Measurements from ENCODE around the gene MIB1. TPM values are rescaled to one million over a fixed set of nuclear protein-coding genes. Genes with fewer than 3 reads are reported as not detected.

MIB1 gene
- total and polyA plus RNA-seq, 2 donors (not counting 1 experiment from before 2014, with no cell fraction given), result 1.8 to 25.5 TPM

GRCh38 chr18:21901423-21901945 is 160.9 kb downstream of the MIB1 start:
- Histone ChIP-seq H3K27me3 (replicated peaks in 1 of 4; ENCODE audit: control extremely low read depth in 1 of 4, control insufficient read depth in 3 of 4, insufficient read depth in 4 of 4, low read length in 3 of 4) (peaks cover 0 to 5% (median 0%) of the 10 kb centered on the region in 4 experiments), H3K4me1 (ENCODE audit: control insufficient read depth in 2 of 2, insufficient read depth in 2 of 2, low read length in 2 of 2) (no peaks in the 10 kb centered on the region), H3K9ac (ENCODE audit: low read length) (no peak overlapping the region), H2AFZ (ENCODE audit: insufficient read depth, low read depth, low read length, poor library complexity, severe bottlenecking) (no peak overlapping the region), H3K27ac (ENCODE audit: low read length in 2 of 2) (no peak overlapping the region), H3K79me2 (ENCODE audit: control insufficient read depth, insufficient read depth, low read length) (no peaks in the 10 kb centered on the region), H3K9me3 (ENCODE audit: control extremely low read depth in 1 of 3, control insufficient read depth in 2 of 3, insufficient read depth in 1 of 3, low read length in 2 of 3) (no peaks in the 10 kb centered on the region), H3K36me3 (replicated peaks in 1 of 2; ENCODE audit: control extremely low read depth in 1 of 2, control insufficient read depth in 1 of 2, extremely low read depth in 1 of 2, insufficient read depth in 2 of 2, low read length in 1 of 2) (no peaks in the 10 kb centered on the region), H3K4me2 (replicated peaks; ENCODE audit: low read depth, low read length, poor library complexity, severe bottlenecking) (no peak overlapping the region), H4K20me1 (ENCODE audit: control insufficient read depth, insufficient read depth, low read length, poor library complexity, severe bottlenecking) (no peaks in the 10 kb centered on the region), H3K4me3 (ENCODE audit: control extremely low read depth in 1 of 5, extremely low read depth in 1 of 5, insufficient read depth in 1 of 5, low read depth in 2 of 5, low read length in 4 of 5) (no peak overlapping the region)
- WGBS (ENCODE audit: insufficient coverage), result 84% methylated on average over 3 of the region's 3 CpGs
- ChIA-PET CTCF (no interaction called here), POLR2A (no interaction called here)
- intact Hi-C loops (cut with micrococcal nuclease), result no loop called here
- no peak for ATAC-seq (ENCODE audit: low read depth)
- no peaks in the 10 kb centered on the region for H3K4me1 Mint-ChIP-seq
- TF ChIP-seq CTCF (IDR thresholded peaks at IDR 0.05), result no peak
- no peak for TF ChIP-seq EZH2 (IDR thresholded peaks at IDR 0.05; ENCODE audit: borderline replicate concordance, insufficient read depth, low read depth, low read length, poor library complexity, severe bottlenecking)
- H3K27ac Mint-ChIP-seq, result no peak overlapping the region
- peaks cover 13% of the 10 kb centered on the region for H3K27me3 Mint-ChIP-seq
- H3K4me3 Mint-ChIP-seq, result no peak overlapping the region
- H3K9me3 Mint-ChIP-seq (ENCODE audit: insufficient read depth), result no peaks in the 10 kb centered on the region
- no peak for DNase-seq

- Mint-ChIP-seq H3K27me3 (peaks cover 11% of the 10 kb centered on the region), H3K4me3 (no peak overlapping the region), H3K4me1 (no peaks in the 10 kb centered on the region), H3K9me3 (ENCODE audit: insufficient read depth) (no peaks in the 10 kb centered on the region), H3K27ac (no peak overlapping the region)
- H3K36me3 ChIP-seq (replicated peaks in 1 of 2; ENCODE audit: control extremely low read depth in 1 of 2, control insufficient read depth in 1 of 2, extremely low read depth in 1 of 2, insufficient read depth in 2 of 2, low read length in 1 of 2), result no peaks in the 10 kb centered on the region
- no peak for DNase-seq
- TF ChIP-seq EZH2 (IDR thresholded peaks at IDR 0.05; ENCODE audit: borderline replicate concordance, insufficient read depth, low read depth, low read length, poor library complexity, severe bottlenecking) (no peak), CTCF (IDR thresholded peaks at IDR 0.05) (no peak)
- no peaks in the 10 kb centered on the region for H3K27me3 ChIP-seq (replicated peaks in 1 of 4; ENCODE audit: control extremely low read depth in 1 of 4, control insufficient read depth in 3 of 4, insufficient read depth in 4 of 4, low read length in 3 of 4)
- no peaks in the 10 kb centered on the region for H3K9me3 ChIP-seq (ENCODE audit: control extremely low read depth in 1 of 3, control insufficient read depth in 2 of 3, insufficient read depth in 1 of 3, low read length in 2 of 3)
- H3K9ac ChIP-seq (ENCODE audit: low read length), result no peak overlapping the region
- H3K4me1 ChIP-seq (ENCODE audit: control insufficient read depth in 2 of 2, insufficient read depth in 2 of 2, low read length in 2 of 2), result no peaks in the 10 kb centered on the region
- H3K27ac ChIP-seq (ENCODE audit: low read length in 2 of 2), result no peak overlapping the region
- ChIA-PET CTCF (no interaction called here), POLR2A (no interaction called here)
- ATAC-seq (ENCODE audit: low read depth), result no peak
- H2AFZ ChIP-seq (ENCODE audit: insufficient read depth, low read depth, low read length, poor library complexity, severe bottlenecking), result no peak overlapping the region
- no peak overlapping the region for H3K4me2 ChIP-seq (replicated peaks; ENCODE audit: low read depth, low read length, poor library complexity, severe bottlenecking)
- no peaks in the 10 kb centered on the region for H3K79me2 ChIP-seq (ENCODE audit: control insufficient read depth, insufficient read depth, low read length)
- intact Hi-C loops (cut with micrococcal nuclease), result no loop called here
- no peaks in the 10 kb centered on the region for H4K20me1 ChIP-seq (ENCODE audit: control insufficient read depth, insufficient read depth, low read length, poor library complexity, severe bottlenecking)
- H3K4me3 ChIP-seq (ENCODE audit: control extremely low read depth in 1 of 5, extremely low read depth in 1 of 5, insufficient read depth in 1 of 5, low read depth in 2 of 5, low read length in 4 of 5), result no peak overlapping the region
- WGBS (ENCODE audit: insufficient coverage), result 100% methylated on average over 1 of the region's 6 CpGs
Measured at GRCh38 chr18:21903709-21904108, 163.1 kb downstream of the MIB1 start.
